Neural crest cell (in vitro differentiated cells): Measurements from ENCODE around the gene SNRNP40. TPM values are rescaled to one million over a fixed set of nuclear protein-coding genes. Genes with fewer than 3 reads are reported as not detected.
"Not testable (repeated sequence)": the region's sequence is repeated elsewhere in the genome, so short reads cannot be mapped to it uniquely, and the experiment has no call there.

Source experiments
- DNase-seq: peaks from one replicate; pipeline ENCODE4 v3.0.0; 2021; ENCODE audit warnings: low read depth, mixed read lengths, low spot score
- H3K27ac Mint-ChIP-seq: one replicate; pipeline ENCODE4 v1.8.0; 2021; ENCODE audit warnings: mild to moderate bottlenecking, mixed read lengths; ENCODE audit not compliant: unreplicated experiment
- H3K27me3 Mint-ChIP-seq: 2 replicates; pipeline ENCODE4 v1.8.0; 2021; ENCODE audit warnings: low read depth, mild to moderate bottlenecking, mixed read lengths
- H3K36me3 Mint-ChIP-seq: 2 replicates; pipeline ENCODE4 v1.8.0; 2021; ENCODE audit warnings: low read depth, mild to moderate bottlenecking, mixed read lengths
- H3K4me1 Mint-ChIP-seq: 2 replicates; pipeline ENCODE4 v1.8.0; 2021; ENCODE audit warnings: mixed read lengths
- H3K4me3 Mint-ChIP-seq: one replicate; pipeline ENCODE4 v1.8.0; 2021; ENCODE audit warnings: mild to moderate bottlenecking, mixed read lengths
- H3K9me3 Mint-ChIP-seq: 2 replicates; pipeline ENCODE4 v1.8.0; 2021; ENCODE audit warnings: mixed read lengths
- total RNA-seq: library from RNA; stranded (reverse); gene quantifications from 2 replicates; pipeline ENCODE4 v1.2.1, GENCODE V29; 2021
- TF ChIP-seq, protein P1 (sequence below): fragments of 200-600 bp; sonication (generic); conservative IDR thresholded peaks from 2 replicates; pipeline ENCODE4 v1.5.0; 2021; ENCODE audit warnings: antibody characterized with exemption, mild to moderate bottlenecking

The SNRNP40 gene
- total RNA-seq, 1 donor from 2014 or later: 130 TPM

DNA sequence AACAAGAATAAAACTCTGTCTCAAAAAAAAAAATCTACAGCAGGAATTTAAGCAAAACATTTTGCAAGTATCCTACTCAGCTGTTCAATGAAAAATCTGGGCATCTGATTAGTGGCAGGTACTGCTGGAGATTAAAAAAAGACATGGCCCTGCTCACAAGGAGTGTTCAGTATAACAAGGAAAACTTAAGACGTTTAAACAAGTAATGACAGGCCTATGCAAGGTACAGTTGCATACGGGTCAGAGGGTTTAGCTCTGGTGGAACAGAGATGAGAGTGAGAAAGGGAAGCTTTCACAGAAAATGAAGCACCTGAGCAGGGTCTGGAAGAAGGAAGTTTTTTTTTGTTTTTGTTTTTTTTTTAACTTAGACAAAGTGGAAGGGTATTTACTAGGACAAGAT is 23.0 kb downstream of the SNRNP40 start:
- peaks cover 30% of the 10 kb centered on the region for H3K36me3 Mint-ChIP-seq
- H3K27ac Mint-ChIP-seq: no peak overlapping the region

GRCh38 chr1:31272369-31272768 is 24.2 kb downstream of the SNRNP40 start:
- TF ChIP-seq, protein P1, sequence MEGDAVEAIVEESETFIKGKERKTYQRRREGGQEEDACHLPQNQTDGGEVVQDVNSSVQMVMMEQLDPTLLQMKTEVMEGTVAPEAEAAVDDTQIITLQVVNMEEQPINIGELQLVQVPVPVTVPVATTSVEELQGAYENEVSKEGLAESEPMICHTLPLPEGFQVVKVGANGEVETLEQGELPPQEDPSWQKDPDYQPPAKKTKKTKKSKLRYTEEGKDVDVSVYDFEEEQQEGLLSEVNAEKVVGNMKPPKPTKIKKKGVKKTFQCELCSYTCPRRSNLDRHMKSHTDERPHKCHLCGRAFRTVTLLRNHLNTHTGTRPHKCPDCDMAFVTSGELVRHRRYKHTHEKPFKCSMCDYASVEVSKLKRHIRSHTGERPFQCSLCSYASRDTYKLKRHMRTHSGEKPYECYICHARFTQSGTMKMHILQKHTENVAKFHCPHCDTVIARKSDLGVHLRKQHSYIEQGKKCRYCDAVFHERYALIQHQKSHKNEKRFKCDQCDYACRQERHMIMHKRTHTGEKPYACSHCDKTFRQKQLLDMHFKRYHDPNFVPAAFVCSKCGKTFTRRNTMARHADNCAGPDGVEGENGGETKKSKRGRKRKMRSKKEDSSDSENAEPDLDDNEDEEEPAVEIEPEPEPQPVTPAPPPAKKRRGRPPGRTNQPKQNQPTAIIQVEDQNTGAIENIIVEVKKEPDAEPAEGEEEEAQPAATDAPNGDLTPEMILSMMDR: no peak
- no peaks in the 10 kb centered on the region for H3K4me1 Mint-ChIP-seq

More for the DNA sequence above, 23.0 kb downstream of the SNRNP40 start:
- Mint-ChIP-seq H3K27me3 (no peaks in the 10 kb centered on the region), H3K4me1 (no peaks in the 10 kb centered on the region), H3K9me3 (no peaks in the 10 kb centered on the region), H3K4me3 (no peak overlapping the region)
- no peak for DNase-seq
- TF ChIP-seq, protein P1: no peak

GRCh38 chr1:31266547-31266946 is 30.0 kb downstream of the SNRNP40 start:
- Mint-ChIP-seq H3K4me3 (no peak overlapping the region), H3K36me3 (peaks cover 21% of the 10 kb centered on the region), H3K9me3 (no peaks in the 10 kb centered on the region), H3K27ac (no peak overlapping the region), H3K4me1 (no peaks in the 10 kb centered on the region), H3K27me3 (no peaks in the 10 kb centered on the region)
- DNase-seq: no peak
- TF ChIP-seq, protein P1: no peak

More at GRCh38 chr1:31272369-31272768, 24.2 kb downstream of the SNRNP40 start:
- no peak for DNase-seq
- Mint-ChIP-seq H3K36me3 (peaks cover 26% of the 10 kb centered on the region), H3K9me3 (no peaks in the 10 kb centered on the region), H3K27ac (no peak overlapping the region), H3K4me3 (no peak overlapping the region), H3K27me3 (no peaks in the 10 kb centered on the region)

GRCh38 chr1:31264790-31265386 is 31.7 kb downstream of the SNRNP40 start:
- Mint-ChIP-seq H3K4me3 (no peak overlapping the region), H3K36me3 (peaks cover 14% of the 10 kb centered on the region), H3K27ac (peak overlapping the region; percentile 46), H3K4me1 (no peaks in the 10 kb centered on the region), H3K27me3 (no peaks in the 10 kb centered on the region), H3K9me3 (no peaks in the 10 kb centered on the region)
- TF ChIP-seq, protein P1: no peak
- DNase-seq: no peak

DNA sequence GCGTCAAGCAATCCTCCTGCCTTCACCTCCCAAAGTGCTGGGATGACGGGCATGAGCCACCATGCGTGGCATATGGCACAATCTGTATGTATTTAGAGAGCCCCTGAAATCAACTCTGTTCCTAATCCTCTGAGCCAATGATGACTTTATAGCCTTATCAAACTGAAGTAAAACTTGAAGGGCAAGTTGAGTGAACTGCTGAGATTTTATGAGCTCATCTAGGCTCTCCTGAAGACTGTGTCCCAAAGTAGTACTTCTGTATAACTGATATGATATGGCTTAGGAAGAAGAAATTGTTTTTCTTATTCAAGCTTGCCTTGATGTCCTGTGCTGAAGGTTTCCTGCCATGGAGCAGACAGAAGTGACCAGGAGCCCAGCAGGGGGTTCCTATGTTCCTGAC is 33.2 kb downstream of the SNRNP40 start:
- TF ChIP-seq, protein P1: no peak
- Mint-ChIP-seq H3K4me1 (no peaks in the 10 kb centered on the region), H3K4me3 (no peak overlapping the region), H3K27ac (no peak overlapping the region), H3K27me3 (no peaks in the 10 kb centered on the region), H3K9me3 (no peaks in the 10 kb centered on the region), H3K36me3 (peaks cover 10% of the 10 kb centered on the region)
- no peak for DNase-seq

DNA sequence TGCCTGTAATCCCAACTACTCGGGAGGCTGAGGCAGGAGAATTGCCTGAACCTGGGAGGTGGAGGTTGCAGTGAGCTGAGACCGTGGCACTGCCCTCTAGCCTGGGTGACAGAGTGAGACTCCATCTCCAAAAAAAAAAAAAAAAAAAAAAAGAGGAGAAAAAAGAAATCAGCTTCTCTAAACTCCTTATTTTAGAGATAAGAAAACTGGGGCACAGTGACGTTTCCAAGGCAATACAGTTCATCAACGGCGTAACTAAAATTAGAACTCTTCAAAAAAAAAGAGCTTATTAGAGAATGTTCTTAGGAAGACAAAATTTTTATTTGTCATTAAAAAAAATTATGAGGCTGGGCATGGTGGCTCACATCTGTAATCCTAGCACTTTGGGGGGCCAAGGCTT is 34.2 kb downstream of the SNRNP40 start:
- H3K27ac Mint-ChIP-seq, H3K9me3 Mint-ChIP-seq, H3K27me3 Mint-ChIP-seq, H3K4me1 Mint-ChIP-seq, DNase-seq, H3K4me3 Mint-ChIP-seq: not testable (repeated sequence)
- H3K36me3 Mint-ChIP-seq: peaks cover 15% of the 10 kb centered on the region
